ENCODE measurements around the gene SH2D1B. TPM values are rescaled to one million over a fixed set of nuclear protein-coding genes. Genes with fewer than 3 reads are reported as not detected.

SH2D1B gene
- total RNA-seq, 6 donors from 2014 or later, result 0.61 to 3.4 (median 1.1) TPM; not detected in 1

GRCh38 chr1:162407539-162407938 is 4.4 kb downstream of the SH2D1B start:
- TF ChIP-seq POLR2AphosphoS5 (IDR thresholded peaks at IDR 0.05), result no peak
- TF ChIP-seq POLR2A (IDR thresholded peaks at IDR 0.05), result no peak
- no peak for TF ChIP-seq EP300 (IDR thresholded peaks at IDR 0.05)
- TF ChIP-seq CTCF (IDR thresholded peaks at IDR 0.05), result no peak
- 96 to 100% methylated on average over 1 of the region's 1 CpG for WGBS, 2 donors
- Histone ChIP-seq H3K36me3 (no peaks in the 10 kb centered on the region), H3K27ac (no peak overlapping the region), H3K9me3 (no peaks in the 10 kb centered on the region), H3K4me3 (no peak overlapping the region), H3K27me3 (no peaks in the 10 kb centered on the region), H3K4me1 (no peaks in the 10 kb centered on the region)
- DNase-seq (no peak), ATAC-seq (ENCODE audit: low FRiP score in 2 of 2) (no peak)

DNA sequence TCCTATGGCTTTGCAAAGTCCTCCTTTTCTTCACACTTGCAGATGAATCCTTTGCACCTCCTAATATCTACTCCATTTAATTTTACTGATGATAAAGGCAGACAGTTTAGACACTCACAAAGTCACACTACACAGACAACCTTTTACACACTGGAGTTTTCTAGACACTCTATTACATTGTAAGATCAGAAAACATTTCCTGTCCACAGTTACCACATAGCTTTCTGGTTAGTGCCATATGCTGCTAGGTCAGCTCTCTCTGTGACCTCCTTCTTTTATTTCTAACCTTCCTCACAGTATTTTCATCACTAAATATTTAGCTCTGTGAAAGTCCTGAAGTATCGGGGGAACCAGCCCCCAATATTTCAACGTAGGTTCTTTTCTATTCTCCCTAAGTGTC is 5.1 kb downstream of the SH2D1B start:
- DNase-seq, result no peak
- Histone ChIP-seq H3K27me3 (no peaks in the 10 kb centered on the region), H3K36me3 (no peaks in the 10 kb centered on the region), H3K4me3 (no peak overlapping the region), H3K4me1 (no peaks in the 10 kb centered on the region), H3K27ac (no peak overlapping the region), H3K9me3 (no peaks in the 10 kb centered on the region)
- 89 to 93% methylated on average over 2 of the region's 2 CpGs for WGBS, 2 donors
- ATAC-seq (ENCODE audit: low FRiP score in 2 of 2), result no peak
- no peak for TF ChIP-seq POLR2A (IDR thresholded peaks at IDR 0.05)
- no peak for TF ChIP-seq POLR2AphosphoS5 (IDR thresholded peaks at IDR 0.05)
- no peak for TF ChIP-seq CTCF (IDR thresholded peaks at IDR 0.05)
- no peak for TF ChIP-seq EP300 (IDR thresholded peaks at IDR 0.05)

DNA sequence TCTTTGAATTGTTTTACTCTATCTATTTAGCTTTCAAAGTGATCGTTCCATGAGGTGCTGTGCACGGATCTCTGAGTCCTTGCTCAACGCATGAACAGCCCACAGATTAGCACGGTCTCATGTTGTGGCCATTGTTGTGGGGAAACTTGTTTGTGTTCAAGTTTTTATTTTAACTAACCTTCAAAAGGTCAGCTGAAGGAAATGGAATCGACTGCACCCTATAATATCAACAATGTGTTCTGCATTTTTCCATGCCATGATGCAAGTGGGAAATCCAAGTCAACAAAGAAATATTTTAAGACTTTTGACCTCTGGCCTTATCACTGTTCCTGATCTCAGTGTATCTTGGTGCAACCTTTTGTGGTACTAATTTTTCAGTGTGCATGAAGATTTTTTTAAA is 6.1 kb downstream of the SH2D1B start:
- Histone ChIP-seq H3K9me3 (no peaks in the 10 kb centered on the region), H3K4me1 (no peaks in the 10 kb centered on the region), H3K36me3 (no peaks in the 10 kb centered on the region), H3K27ac (no peak overlapping the region), H3K27me3 (no peaks in the 10 kb centered on the region), H3K4me3 (no peak overlapping the region)
- TF ChIP-seq POLR2A (IDR thresholded peaks at IDR 0.05) (no peak), EP300 (IDR thresholded peaks at IDR 0.05) (no peak), POLR2AphosphoS5 (IDR thresholded peaks at IDR 0.05) (no peak), CTCF (IDR thresholded peaks at IDR 0.05) (no peak)
- DNase-seq (no peak), ATAC-seq (ENCODE audit: low FRiP score in 2 of 2) (no peak)
- 38 to 60% methylated on average over 5 of the region's 5 CpGs for WGBS, 2 donors

DNA sequence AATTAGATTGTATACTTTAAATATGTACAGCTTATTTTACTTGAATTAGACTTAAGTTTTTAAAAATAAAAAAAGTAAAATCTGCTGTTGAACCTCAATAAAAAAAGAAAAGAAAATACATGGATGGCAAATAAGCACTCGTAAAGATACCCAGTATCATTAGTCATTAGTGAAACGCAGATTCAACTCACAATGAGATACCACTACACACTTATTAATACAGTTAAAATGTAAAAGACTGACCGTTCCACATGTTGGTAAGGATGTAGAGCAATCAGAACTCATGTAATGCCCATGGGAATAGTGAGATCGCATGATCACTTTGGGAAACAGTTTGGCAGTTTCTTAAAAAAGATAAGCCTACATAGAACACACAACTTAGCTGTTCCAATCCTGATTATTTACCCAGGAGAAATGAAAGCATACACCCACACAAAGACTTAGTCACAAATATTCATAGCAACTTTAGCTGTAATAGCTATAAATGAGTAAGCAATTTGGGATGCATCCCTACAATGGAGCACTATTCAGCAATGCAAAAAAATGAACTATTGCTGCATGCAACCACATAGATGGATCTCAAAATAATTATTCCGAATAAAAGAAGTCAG is 7.3 kb downstream of the SH2D1B start:
- ATAC-seq (ENCODE audit: low FRiP score in 2 of 2) (peak in 1 of 2 donors; percentile 82), DNase-seq (no peak)
- no peaks in the 10 kb centered on the region for H3K4me1 ChIP-seq
- no peaks in the 10 kb centered on the region for H3K9me3 ChIP-seq
- no peak overlapping the region for H3K27ac ChIP-seq
- H3K36me3 ChIP-seq, result no peaks in the 10 kb centered on the region
- WGBS, 2 donors, result 63 to 87% methylated on average over 5 of the region's 5 CpGs
- H3K4me3 ChIP-seq, result no peak overlapping the region
- TF ChIP-seq CTCF (IDR thresholded peaks at IDR 0.05), result no peak
- H3K27me3 ChIP-seq, result no peaks in the 10 kb centered on the region

DNA sequence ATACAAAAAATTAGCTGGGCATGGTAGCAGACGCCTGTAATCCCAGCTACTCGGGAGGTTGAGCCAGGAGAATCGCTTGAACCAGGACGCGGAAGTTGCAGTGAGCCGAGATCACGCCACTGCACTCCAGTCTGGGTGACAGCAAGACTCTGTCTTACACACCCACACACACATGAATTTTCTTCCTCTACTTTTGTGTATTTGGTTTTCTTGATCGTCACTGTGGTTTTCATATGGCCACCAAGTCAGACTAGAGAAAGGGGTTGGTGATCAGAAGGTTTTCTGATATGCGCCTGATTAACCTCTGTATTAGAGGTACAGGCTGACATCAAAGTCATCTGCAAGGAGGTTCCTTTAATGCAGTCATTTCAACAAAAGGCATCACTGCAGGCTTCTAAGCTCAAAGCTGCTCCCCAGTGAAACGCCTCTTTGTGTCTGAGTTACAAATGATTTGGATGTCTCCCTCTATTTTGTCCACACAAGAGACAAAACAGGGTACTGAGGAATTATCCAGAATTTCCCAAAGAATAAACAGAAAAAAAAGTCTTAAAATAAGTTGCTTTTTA is 11.1 kb downstream of the SH2D1B start:
- Histone ChIP-seq H3K4me3 (no peak overlapping the region), H3K4me1 (no peaks in the 10 kb centered on the region), H3K27me3 (no peaks in the 10 kb centered on the region), H3K9me3 (no peaks in the 10 kb centered on the region), H3K27ac (no peak overlapping the region), H3K36me3 (no peaks in the 10 kb centered on the region)
- TF ChIP-seq POLR2AphosphoS5 (IDR thresholded peaks at IDR 0.05) (no peak), EP300 (IDR thresholded peaks at IDR 0.05) (no peak), POLR2A (IDR thresholded peaks at IDR 0.05) (no peak), CTCF (IDR thresholded peaks at IDR 0.05) (no peak)
- DNase-seq (no peak), ATAC-seq (ENCODE audit: low FRiP score in 2 of 2) (no peak)
- WGBS, 2 donors, result 89% methylated on average over 10 of the region's 10 CpGs

Measured in upper lobe of left lung (tissue), 6 donors.